Effector memory CD4-positive, alpha-beta T cell (primary cell): Measurements from ENCODE around the gene GSG1L.

ENCODE experiments used
- DNase-seq, 3 donors: peaks; one replicate each; pipeline ENCODE4 v3.0.0-alpha.2; 2020
- H3K27ac ChIP-seq: 2 replicates; pipeline ENCODE4 v1.7.0; 2013; ENCODE audit warnings: mild to moderate bottlenecking, low read length, moderate library complexity; ENCODE audit not compliant: insufficient read depth, poor library complexity, severe bottlenecking
- H3K27me3 ChIP-seq: replicated peaks from 2 replicates; pipeline ENCODE4 v1.7.0; 2013; ENCODE audit warnings: mild to moderate bottlenecking, low read length; ENCODE audit not compliant: insufficient read depth, control insufficient read depth, poor library complexity, severe bottlenecking
- H3K36me3 ChIP-seq: 2 replicates; pipeline ENCODE4 v1.7.0; 2013; ENCODE audit warnings: mild to moderate bottlenecking, low read length, moderate library complexity; ENCODE audit not compliant: control insufficient read depth, insufficient read depth
- H3K4me1 ChIP-seq: 2 replicates; pipeline ENCODE4 v1.7.0; 2013; ENCODE audit warnings: low read length, mild to moderate bottlenecking; ENCODE audit not compliant: control insufficient read depth, insufficient read depth, poor library complexity, severe bottlenecking
- H3K4me3 ChIP-seq: 2 replicates; pipeline ENCODE4 v1.7.0; 2013; ENCODE audit warnings: low read length, low read depth, mild to moderate bottlenecking; ENCODE audit not compliant: insufficient read depth, poor library complexity, severe bottlenecking
- H3K9me3 ChIP-seq: 2 replicates; pipeline ENCODE4 v1.7.0; 2013; ENCODE audit warnings: mild to moderate bottlenecking, low read length, moderate library complexity; ENCODE audit not compliant: control insufficient read depth

GSG1L gene

GRCh38 chr16:28029387-28030002, 34.0 kb downstream of the GSG1L start:
- Histone ChIP-seq H3K4me1 (no peaks in the 10 kb centered on the region), H3K27ac (no peak overlapping the region), H3K27me3 (no peaks in the 10 kb centered on the region), H3K9me3 (no peaks in the 10 kb centered on the region), H3K36me3 (no peaks in the 10 kb centered on the region), H3K4me3 (no peak overlapping the region)
- no peak for DNase-seq

GRCh38 chr16:28027055-28027454, 36.5 kb downstream of the GSG1L start:
- H3K27me3 ChIP-seq, result no peaks in the 10 kb centered on the region
- no peak for DNase-seq
- H3K4me3 ChIP-seq, result no peak overlapping the region
- H3K27ac ChIP-seq, result no peak overlapping the region
- no peaks in the 10 kb centered on the region for H3K36me3 ChIP-seq
- no peaks in the 10 kb centered on the region for H3K9me3 ChIP-seq
- no peaks in the 10 kb centered on the region for H3K4me1 ChIP-seq

GRCh38 chr16:28025631-28026030, 37.9 kb downstream of the GSG1L start:
- H3K4me1 ChIP-seq, result no peaks in the 10 kb centered on the region
- no peak overlapping the region for H3K27ac ChIP-seq
- H3K4me3 ChIP-seq, result no peak overlapping the region
- DNase-seq, result no peak
- H3K27me3 ChIP-seq, result no peaks in the 10 kb centered on the region
- H3K36me3 ChIP-seq, result no peaks in the 10 kb centered on the region
- no peaks in the 10 kb centered on the region for H3K9me3 ChIP-seq

GRCh38 chr16:28019218-28019617, 44.3 kb downstream of the GSG1L start:
- no peak for DNase-seq
- H3K27me3 ChIP-seq, result no peaks in the 10 kb centered on the region
- no peaks in the 10 kb centered on the region for H3K9me3 ChIP-seq
- H3K27ac ChIP-seq, result no peak overlapping the region
- H3K4me3 ChIP-seq, result no peak overlapping the region
- H3K4me1 ChIP-seq, result no peaks in the 10 kb centered on the region
- H3K36me3 ChIP-seq, result no peaks in the 10 kb centered on the region

- no peak overlapping the region for H3K27ac ChIP-seq
- no peaks in the 10 kb centered on the region for H3K4me1 ChIP-seq
- H3K9me3 ChIP-seq, result no peaks in the 10 kb centered on the region
- H3K4me3 ChIP-seq, result no peak overlapping the region
- no peaks in the 10 kb centered on the region for H3K36me3 ChIP-seq
- H3K27me3 ChIP-seq, result no peaks in the 10 kb centered on the region
- DNase-seq, result no peak
Observed at GRCh38 chr16:28014851-28015250, 48.7 kb downstream of the GSG1L start.

- Histone ChIP-seq H3K4me1 (no peaks in the 10 kb centered on the region), H3K4me3 (no peak overlapping the region), H3K27me3 (no peaks in the 10 kb centered on the region), H3K36me3 (no peaks in the 10 kb centered on the region), H3K9me3 (no peaks in the 10 kb centered on the region), H3K27ac (no peak overlapping the region)
- DNase-seq, result no peak
Observed at GRCh38 chr16:28013878-28014277, 49.6 kb downstream of the GSG1L start.

GRCh38 chr16:28013392-28013791, 50.1 kb downstream of the GSG1L start:
- no peak overlapping the region for H3K27ac ChIP-seq
- DNase-seq, result no peak
- H3K4me1 ChIP-seq, result no peaks in the 10 kb centered on the region
- H3K9me3 ChIP-seq, result no peaks in the 10 kb centered on the region
- H3K36me3 ChIP-seq, result no peaks in the 10 kb centered on the region
- H3K27me3 ChIP-seq, result no peaks in the 10 kb centered on the region
- H3K4me3 ChIP-seq, result no peak overlapping the region

GRCh38 chr16:28011971-28012445, 51.5 kb downstream of the GSG1L start:
- H3K4me3 ChIP-seq, result no peak overlapping the region
- H3K4me1 ChIP-seq, result no peaks in the 10 kb centered on the region
- H3K27ac ChIP-seq, result no peak overlapping the region
- no peaks in the 10 kb centered on the region for H3K36me3 ChIP-seq
- H3K27me3 ChIP-seq, result no peaks in the 10 kb centered on the region
- no peaks in the 10 kb centered on the region for H3K9me3 ChIP-seq
- DNase-seq, result no peak

GRCh38 chr16:28011223-28011622, 52.3 kb downstream of the GSG1L start:
- Histone ChIP-seq H3K4me3 (no peak overlapping the region), H3K36me3 (no peaks in the 10 kb centered on the region), H3K27ac (no peak overlapping the region), H3K27me3 (no peaks in the 10 kb centered on the region), H3K9me3 (no peaks in the 10 kb centered on the region), H3K4me1 (no peaks in the 10 kb centered on the region)
- no peak for DNase-seq

- DNase-seq, result no peak
- Histone ChIP-seq H3K27me3 (no peaks in the 10 kb centered on the region), H3K27ac (no peak overlapping the region), H3K4me3 (no peak overlapping the region), H3K9me3 (no peaks in the 10 kb centered on the region), H3K36me3 (no peaks in the 10 kb centered on the region), H3K4me1 (no peaks in the 10 kb centered on the region)
Observed at GRCh38 chr16:28010671-28011070, 52.8 kb downstream of the GSG1L start.
